Mucosa of descending colon (tissue), 3 donors: Measurements from ENCODE around the gene PRDX6. TPM values are rescaled to one million over a fixed set of nuclear protein-coding genes. Genes with fewer than 3 reads are reported as not detected.

Experiments used
- ATAC-seq: fragments of 200-7000 bp; cut with Tn5 transposase; one replicate; pipeline ENCODE4 v1.9.1; 2020; ENCODE audit warnings: mild to moderate bottlenecking, moderate library complexity
- DNase-seq, 3 donors: peaks; one replicate each; pipeline ENCODE4 v3.0.0-alpha.2; 2020
- H3K36me3 ChIP-seq: fragments of 200-600 bp; one replicate; pipeline ENCODE4 v1.8.0; 2021; ENCODE audit warnings: low read depth, mild to moderate bottlenecking
- H3K4me1 ChIP-seq: fragments of 200-600 bp; one replicate; pipeline ENCODE4 v1.8.0; 2021; ENCODE audit warnings: low read depth, mild to moderate bottlenecking
- H3K4me3 ChIP-seq: fragments of 200-600 bp; one replicate; pipeline ENCODE4 v1.8.0; 2021; ENCODE audit warnings: mild to moderate bottlenecking
- H3K9me3 ChIP-seq: fragments of 200-600 bp; one replicate; pipeline ENCODE4 v1.8.0; 2021; ENCODE audit warnings: mild to moderate bottlenecking
- intact Hi-C, 2 donors: fragments of 100-400 bp; cut with DNase I in 1 of 2; cut with micrococcal nuclease in 1 of 2; formaldehyde crosslinking; loops; one replicate each; pipeline versions ENCODE4 v1.11.0 to v1.11.1; 2022; cut with DNase I, micrococcal nuclease
- long read RNA-seq, 2 donors: library from polyadenylated mRNA; unstranded; transcript quantifications; one replicate each; pipeline ENCODE4 v2.0.0, GENCODE V29; 2019 to 2021
- total RNA-seq, 3 donors: library from RNA; stranded (reverse); fragmentation: NEBNext Ultra II Directional in 2 of 3; extraction: Animal tissue kit (Norgen Biotek cat#: 25700) in 2 of 3; gene quantifications; one replicate each; pipeline versions ENCODE4 v1.2.1 to v1.2.4, GENCODE V29; 2021 to 2023
- TF ChIP-seq, protein P1 (sequence below): fragments of 200-600 bp; IDR thresholded peaks from one replicate; pipeline ENCODE4 v1.8.0; 2022; ENCODE audit warnings: antibody characterized with exemption, mild to moderate bottlenecking
- donor health status: DM: no; HTN: no; CAD: no; lungs with moderate emphysema.
- donor health status: DM: no; HTN: no; CAD: no.
- donor health status: DM: no; HTN: yes; CAD: no.

Gene PRDX6, protein sequence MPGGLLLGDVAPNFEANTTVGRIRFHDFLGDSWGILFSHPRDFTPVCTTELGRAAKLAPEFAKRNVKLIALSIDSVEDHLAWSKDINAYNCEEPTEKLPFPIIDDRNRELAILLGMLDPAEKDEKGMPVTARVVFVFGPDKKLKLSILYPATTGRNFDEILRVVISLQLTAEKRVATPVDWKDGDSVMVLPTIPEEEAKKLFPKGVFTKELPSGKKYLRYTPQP
- total RNA-seq = 100 to 1,000 TPM; 398 to 884 (median 511) TPM
- long read RNA-seq, donor 1, transcript PRDX6-203 (4 exons, 859 nt) = minor isoform, 7 of 535 reads
- long read RNA-seq, donor 1, transcript PRDX6-201 (5 exons, 1,751 nt) = major isoform, 508 of 535 reads
- long read RNA-seq, donor 1, partial matches to known transcripts = 7 of 535 reads
- long read RNA-seq, donor 1, other reads (novel, unspliced or antisense) = 13 of 535 reads
- long read RNA-seq, donor 2, transcript PRDX6-201 (5 exons, 1,751 nt) = major isoform, 646 of 699 reads
- long read RNA-seq, donor 2, partial matches to known transcripts = 7 of 699 reads
- long read RNA-seq, donor 2, other reads (novel, unspliced or antisense) = 45 of 699 reads

DNA sequence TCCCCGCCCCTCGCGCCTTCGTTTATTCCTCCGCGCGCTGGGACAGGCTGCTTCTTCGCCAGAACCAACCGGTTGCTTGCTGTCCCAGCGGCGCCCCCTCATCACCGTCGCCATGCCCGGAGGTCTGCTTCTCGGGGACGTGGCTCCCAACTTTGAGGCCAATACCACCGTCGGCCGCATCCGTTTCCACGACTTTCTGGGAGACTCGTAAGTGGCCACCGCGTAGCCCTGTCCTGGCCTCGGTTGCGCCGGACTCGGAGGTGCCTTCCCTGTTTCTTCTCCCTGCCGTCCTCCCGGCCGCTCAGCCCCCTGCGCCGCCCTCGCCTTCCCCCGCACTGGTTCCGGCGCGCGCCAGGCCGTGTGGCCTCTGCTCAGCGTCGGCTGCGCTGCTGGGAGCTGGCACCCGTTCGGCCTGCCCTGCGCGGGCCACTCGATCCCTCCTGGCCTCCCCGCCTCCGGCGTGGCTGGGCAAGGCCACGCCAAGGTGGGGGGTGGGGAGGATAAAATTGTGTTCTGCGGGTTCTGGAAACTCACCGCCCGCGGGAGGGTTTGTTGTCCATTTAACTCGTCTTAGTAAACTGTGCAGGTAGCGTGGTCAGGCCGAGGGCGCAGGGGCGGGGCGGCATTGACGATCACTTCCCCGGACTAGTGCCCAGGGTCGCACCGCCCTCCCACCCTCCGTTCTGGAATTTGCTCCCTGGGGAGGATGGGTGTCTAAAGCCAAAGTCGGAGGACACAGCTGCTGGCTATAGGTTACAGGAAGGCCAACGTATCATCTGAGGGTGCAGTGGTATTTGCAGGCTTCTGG, at the start of gene PRDX6:
Gene PRDX6, plus strand, starts transcription at position 50 of the 808 bp plus-strand sequence. Its CDS starts 63 bp downstream, at position 113.
- TF ChIP-seq, protein P1, sequence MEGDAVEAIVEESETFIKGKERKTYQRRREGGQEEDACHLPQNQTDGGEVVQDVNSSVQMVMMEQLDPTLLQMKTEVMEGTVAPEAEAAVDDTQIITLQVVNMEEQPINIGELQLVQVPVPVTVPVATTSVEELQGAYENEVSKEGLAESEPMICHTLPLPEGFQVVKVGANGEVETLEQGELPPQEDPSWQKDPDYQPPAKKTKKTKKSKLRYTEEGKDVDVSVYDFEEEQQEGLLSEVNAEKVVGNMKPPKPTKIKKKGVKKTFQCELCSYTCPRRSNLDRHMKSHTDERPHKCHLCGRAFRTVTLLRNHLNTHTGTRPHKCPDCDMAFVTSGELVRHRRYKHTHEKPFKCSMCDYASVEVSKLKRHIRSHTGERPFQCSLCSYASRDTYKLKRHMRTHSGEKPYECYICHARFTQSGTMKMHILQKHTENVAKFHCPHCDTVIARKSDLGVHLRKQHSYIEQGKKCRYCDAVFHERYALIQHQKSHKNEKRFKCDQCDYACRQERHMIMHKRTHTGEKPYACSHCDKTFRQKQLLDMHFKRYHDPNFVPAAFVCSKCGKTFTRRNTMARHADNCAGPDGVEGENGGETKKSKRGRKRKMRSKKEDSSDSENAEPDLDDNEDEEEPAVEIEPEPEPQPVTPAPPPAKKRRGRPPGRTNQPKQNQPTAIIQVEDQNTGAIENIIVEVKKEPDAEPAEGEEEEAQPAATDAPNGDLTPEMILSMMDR = no peak
- intact Hi-C loops = loop anchor here in 1 of 2 donors (5.0 kb wide), 1 partner anchor 45 kb away; no protein-coding TSS in a partner anchor
- H3K4me1 ChIP-seq = peaks cover 36% of the 10 kb centered on the region
- H3K36me3 ChIP-seq = peaks cover 8% of the 10 kb centered on the region
- H3K9me3 ChIP-seq = no peaks in the 10 kb centered on the region
- peak within 1 kb of the TSS; percentile 87 for H3K4me3 ChIP-seq
- ATAC-seq = peak; percentile 52
- DNase-seq = peak in 2 of 3 donors; percentile 90 to 94

DNA sequence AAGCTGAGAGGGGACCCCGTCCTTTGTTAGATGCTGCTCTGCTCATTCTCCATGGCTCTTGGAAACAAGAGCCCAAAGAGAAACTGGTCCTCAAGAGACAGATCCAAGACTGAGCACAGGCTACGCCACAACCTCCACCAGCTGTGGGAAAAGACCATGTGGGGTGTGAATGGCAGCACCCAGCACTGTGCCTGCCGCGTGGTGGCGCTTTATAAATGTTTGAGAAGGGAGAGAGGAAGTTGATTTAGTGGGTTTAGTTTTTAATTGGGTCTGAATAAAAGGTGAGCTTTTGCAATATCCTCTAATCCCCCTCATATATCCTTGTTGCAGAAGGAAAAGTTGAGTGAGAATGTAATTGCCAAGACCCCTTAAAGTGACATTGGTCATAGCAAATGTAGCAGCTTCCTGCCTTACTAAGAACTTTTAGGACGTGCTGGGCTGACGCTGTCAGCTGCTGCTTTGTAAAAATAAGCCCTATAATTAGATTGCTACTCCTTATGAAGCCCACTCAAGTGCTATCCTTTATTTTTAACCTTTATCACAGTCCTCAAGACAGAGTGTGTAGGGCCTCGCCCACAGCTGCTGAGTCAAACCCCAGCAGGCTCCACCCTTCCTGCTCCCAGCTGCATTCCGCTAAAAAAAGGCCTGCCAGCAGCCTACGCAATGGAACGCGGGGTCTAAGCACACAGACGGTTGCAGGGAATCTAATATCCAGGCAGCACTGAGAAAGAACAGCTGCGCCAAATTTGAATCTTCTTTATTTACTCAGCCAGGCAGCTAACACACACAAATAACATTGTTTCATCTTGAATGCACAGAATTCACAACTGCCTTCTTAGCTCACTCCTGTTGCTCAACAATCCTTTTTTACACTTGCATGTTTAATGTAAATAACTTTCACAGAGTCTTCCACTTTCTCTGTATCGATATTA, 47.4 kb upstream of the PRDX6 start:
- ATAC-seq = peak; percentile 82
- H3K4me3 ChIP-seq = no peak overlapping the region
- intact Hi-C loops = loop anchor here (2.0 to 10.0 kb wide), 4 partner anchors 48 to 395 kb away; partner anchors contain the start of genes CENPL (in 1 of the 2), DARS2 (in 1 of the 2), KLHL20 (in 1 of the 2) and PRDX6 (in 1 of the 2)

DNA sequence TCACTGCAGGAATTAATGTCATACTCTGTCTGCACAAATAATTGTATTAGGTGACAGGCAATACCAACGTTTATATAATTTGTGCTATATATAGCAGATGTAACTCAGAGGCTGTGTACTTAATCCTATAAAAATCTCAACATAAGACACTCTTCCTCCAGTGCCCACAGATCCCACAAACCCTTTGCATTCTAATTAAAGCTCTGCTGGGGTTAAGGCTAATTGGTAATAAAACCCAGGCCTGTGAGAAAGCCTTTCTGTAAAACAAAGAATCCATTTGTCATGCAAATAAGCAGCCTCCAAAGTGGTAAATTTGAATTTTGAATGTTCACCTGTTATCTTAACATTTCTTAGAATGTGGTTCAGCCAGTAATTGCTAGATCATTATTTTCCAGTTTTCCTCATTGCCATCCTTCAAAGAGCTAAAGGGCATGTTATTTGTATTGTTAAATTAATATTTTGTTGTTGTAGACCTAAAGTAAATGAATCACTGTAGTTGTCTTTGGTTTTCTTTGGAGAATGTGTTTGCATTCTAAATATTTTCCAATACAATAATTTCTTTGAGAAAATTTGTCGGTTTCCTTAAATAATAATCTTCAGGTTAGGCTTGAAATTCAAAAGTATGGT, 46.3 kb upstream of the PRDX6 start:
- no peaks in the 10 kb centered on the region for H3K9me3 ChIP-seq
- TF ChIP-seq, protein P1 = no peak
- peaks cover 45% of the 10 kb centered on the region for H3K4me1 ChIP-seq
- intact Hi-C loops = loop anchor here (2.0 to 10.0 kb wide), 3 partner anchors 47 to 284 kb away; partner anchors contain the start of genes KLHL20 (in 1 of the 2) and PRDX6 (in 1 of the 2)
- no peak overlapping the region for H3K4me3 ChIP-seq
- no peaks in the 10 kb centered on the region for H3K36me3 ChIP-seq
- ATAC-seq (no peak), DNase-seq (no peak)

More for the DNA sequence above, 47.4 kb upstream of the PRDX6 start:
- Histone ChIP-seq H3K9me3 (no peaks in the 10 kb centered on the region), H3K4me1 (peaks cover 53% of the 10 kb centered on the region), H3K36me3 (no peaks in the 10 kb centered on the region)
- DNase-seq = peak; percentile 81 to 87 (median 86)
- TF ChIP-seq, protein P1 = peak; percentile 12

DNA sequence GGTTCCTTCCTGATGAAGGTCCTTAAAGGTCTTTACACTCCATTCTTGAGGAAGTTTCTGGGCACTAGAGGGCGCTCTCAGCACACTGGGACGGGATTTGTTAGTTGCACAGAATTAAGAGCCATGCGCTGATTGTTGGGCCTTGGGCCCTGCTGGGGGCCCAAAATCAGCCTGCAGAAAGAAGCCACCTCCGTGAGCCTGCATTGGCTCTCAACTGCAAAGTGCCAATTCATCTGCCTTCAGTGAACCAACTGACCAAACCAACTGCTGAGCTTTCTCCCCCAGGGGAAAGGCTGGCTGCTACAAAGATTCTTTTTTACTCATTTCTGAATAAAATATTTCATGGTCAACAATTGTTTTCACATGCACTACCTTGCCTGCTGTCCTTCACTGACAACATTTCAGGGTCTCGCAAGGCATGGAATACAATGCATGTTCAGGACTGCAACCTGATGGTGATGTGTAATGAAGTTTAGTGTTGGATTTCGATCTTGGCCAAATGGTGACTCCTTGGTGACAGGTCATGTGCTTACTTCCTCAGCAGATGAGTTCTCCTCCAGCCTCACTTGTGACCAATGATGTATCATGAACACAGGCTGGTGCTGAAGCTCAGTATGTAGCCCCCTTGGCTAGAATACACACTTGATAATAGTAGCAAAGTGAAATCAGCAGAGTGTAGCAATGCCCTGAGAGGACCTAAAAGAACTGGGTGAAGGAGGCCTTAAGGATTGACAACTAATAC, 45.7 kb upstream of the PRDX6 start:
- ATAC-seq (peak; percentile 79), DNase-seq (peak; percentile 74 to 100 (median 87))
- no peaks in the 10 kb centered on the region for H3K9me3 ChIP-seq

More for the DNA sequence above, 45.7 kb upstream of the PRDX6 start:
- TF ChIP-seq, protein P1 = peak; percentile 81
- no peak overlapping the region for H3K4me3 ChIP-seq
- H3K4me1 ChIP-seq = peaks cover 42% of the 10 kb centered on the region
- intact Hi-C loops = loop anchor here (2.0 to 10.0 kb wide), 3 partner anchors 46 to 283 kb away; partner anchors contain the start of genes KLHL20 (in 1 of the 2) and PRDX6 (in 1 of the 2)
- no peaks in the 10 kb centered on the region for H3K36me3 ChIP-seq
